ENCODE measurements around the gene S100A8. TPM values are rescaled to one million over a fixed set of nuclear protein-coding genes. Genes with fewer than 3 reads are reported as not detected.

Gene S100A8
- total RNA-seq, 1 donor from 2014 or later = not detected

DNA sequence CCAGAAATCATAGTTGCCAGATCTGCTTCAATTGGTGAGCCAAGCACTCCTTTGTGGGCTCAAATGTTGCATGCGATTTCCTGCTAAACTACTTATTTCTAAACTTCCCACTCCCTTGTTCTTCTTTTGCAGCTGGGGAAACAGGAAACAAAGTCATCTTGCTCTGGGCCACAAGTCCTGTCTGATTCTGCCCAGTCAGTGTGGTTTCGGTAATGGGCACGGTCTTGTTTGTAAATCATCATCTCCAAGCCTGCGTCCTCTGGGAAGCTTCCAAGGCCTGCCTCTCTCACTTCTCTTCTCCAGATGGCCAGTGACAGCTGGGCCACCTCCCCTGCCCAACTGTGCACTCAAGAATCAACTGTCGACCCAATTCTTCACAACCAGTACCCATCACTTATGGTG, 4.4 kb downstream of the S100A8 start:
- Mint-ChIP-seq H3K9me3 (peaks cover 13% of the 10 kb centered on the region), H3K27me3 (ENCODE audit: low read depth) (peaks cover 46% of the 10 kb centered on the region), H3K4me3 (no peak overlapping the region), H3K4me1 (no peaks in the 10 kb centered on the region), H3K36me3 (no peaks in the 10 kb centered on the region), H3K27ac (no peak overlapping the region)
- TF ChIP-seq, protein P1, sequence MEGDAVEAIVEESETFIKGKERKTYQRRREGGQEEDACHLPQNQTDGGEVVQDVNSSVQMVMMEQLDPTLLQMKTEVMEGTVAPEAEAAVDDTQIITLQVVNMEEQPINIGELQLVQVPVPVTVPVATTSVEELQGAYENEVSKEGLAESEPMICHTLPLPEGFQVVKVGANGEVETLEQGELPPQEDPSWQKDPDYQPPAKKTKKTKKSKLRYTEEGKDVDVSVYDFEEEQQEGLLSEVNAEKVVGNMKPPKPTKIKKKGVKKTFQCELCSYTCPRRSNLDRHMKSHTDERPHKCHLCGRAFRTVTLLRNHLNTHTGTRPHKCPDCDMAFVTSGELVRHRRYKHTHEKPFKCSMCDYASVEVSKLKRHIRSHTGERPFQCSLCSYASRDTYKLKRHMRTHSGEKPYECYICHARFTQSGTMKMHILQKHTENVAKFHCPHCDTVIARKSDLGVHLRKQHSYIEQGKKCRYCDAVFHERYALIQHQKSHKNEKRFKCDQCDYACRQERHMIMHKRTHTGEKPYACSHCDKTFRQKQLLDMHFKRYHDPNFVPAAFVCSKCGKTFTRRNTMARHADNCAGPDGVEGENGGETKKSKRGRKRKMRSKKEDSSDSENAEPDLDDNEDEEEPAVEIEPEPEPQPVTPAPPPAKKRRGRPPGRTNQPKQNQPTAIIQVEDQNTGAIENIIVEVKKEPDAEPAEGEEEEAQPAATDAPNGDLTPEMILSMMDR (IDR thresholded peaks at IDR 0.05; ENCODE audit: unreplicated experiment) = no peak
- no peak for DNase-seq (ENCODE audit: low spot score in 2 of 2, unreplicated experiment in 2 of 2)

DNA sequence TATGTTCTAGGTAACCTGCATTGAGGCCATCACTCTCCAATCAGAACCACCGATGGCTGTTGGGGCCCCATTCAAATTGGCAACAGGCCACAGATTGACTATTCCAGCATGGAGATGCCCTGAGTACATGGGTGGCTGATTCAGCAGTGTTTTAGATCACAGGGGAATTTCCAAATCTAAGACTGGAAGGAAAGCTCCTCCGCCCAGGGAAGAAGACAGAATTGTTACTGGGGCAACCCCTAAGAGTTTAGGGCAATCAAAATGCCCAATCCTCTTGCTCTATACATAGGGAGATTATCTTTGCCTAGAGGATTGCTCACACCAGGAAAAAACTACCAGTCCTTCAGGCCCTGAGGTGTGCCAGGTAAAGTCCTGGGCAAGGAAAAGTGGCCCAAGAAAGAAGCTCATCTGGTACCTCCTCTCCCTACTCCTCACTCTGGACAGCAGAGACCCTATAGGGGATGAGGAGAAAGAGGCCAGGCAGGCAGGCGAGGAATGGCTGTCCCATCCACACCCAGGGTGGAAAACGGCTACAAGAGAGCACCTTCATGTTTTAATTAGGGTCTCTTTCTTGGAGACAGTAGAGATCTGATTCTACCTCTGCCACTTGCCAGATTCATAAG, 5.8 kb downstream of the S100A8 start:
- Mint-ChIP-seq H3K27ac (no peak overlapping the region), H3K4me3 (no peak overlapping the region), H3K9me3 (peaks cover 19% of the 10 kb centered on the region), H3K4me1 (no peaks in the 10 kb centered on the region), H3K36me3 (no peaks in the 10 kb centered on the region), H3K27me3 (ENCODE audit: low read depth) (peaks cover 43% of the 10 kb centered on the region)
- TF ChIP-seq, protein P1 (IDR thresholded peaks at IDR 0.05; ENCODE audit: unreplicated experiment) = no peak
- no peak for DNase-seq (ENCODE audit: low spot score in 2 of 2, unreplicated experiment in 2 of 2)

DNA sequence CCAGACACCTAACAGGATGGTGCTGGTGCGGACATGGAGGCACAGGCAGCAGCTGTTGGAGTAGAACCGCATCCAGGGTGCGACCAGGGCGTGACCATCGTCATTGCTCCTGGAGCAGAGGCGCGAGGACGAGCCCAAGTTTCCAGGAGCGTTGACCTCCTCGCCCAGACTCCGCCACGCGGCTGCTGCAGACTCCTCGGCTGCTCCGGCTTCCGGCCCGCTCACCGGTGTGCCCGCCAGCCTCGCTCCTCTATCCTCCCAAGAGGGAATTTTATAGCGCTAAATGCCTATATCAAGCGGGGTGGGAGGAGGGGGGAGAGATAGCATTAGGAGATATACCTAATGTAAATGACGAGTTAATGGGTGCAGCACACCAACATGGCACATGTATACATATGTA, 10.2 kb downstream of the S100A8 start:
- TF ChIP-seq, protein P1 (IDR thresholded peaks at IDR 0.05; ENCODE audit: unreplicated experiment) = no peak
- Mint-ChIP-seq H3K9me3 (peaks cover 19% of the 10 kb centered on the region), H3K27me3 (ENCODE audit: low read depth) (peaks cover 33% of the 10 kb centered on the region), H3K36me3 (no peaks in the 10 kb centered on the region), H3K4me3 (no peak overlapping the region), H3K27ac (no peak overlapping the region), H3K4me1 (no peaks in the 10 kb centered on the region)
- DNase-seq (ENCODE audit: low spot score in 2 of 2, unreplicated experiment in 2 of 2) = no peak

DNA sequence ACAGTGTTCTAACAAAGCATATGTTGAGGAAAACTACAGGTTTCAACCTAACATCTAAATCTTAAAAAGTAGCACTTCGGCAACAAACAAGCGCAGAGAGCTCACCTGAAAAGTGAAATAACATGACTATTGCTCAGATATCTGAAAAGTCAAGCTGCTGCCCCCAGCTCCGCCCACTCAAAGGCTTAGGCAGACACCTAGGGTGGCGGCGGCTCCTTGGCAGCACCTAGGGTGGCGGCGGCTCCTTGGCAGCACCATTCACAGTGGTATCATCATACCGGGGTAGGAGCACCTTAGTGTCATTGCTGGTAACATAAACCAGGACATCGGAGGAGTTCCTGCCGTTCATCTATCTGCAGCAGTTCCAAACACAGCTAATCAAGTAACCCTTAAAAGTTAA, 11.3 kb downstream of the S100A8 start:
- TF ChIP-seq, protein P1 (IDR thresholded peaks at IDR 0.05; ENCODE audit: unreplicated experiment) = no peak
- no peak for DNase-seq (ENCODE audit: low spot score in 2 of 2, unreplicated experiment in 2 of 2)
- H3K9me3 Mint-ChIP-seq = peaks cover 19% of the 10 kb centered on the region
- H3K4me3 Mint-ChIP-seq = no peak overlapping the region
- H3K4me1 Mint-ChIP-seq = no peaks in the 10 kb centered on the region
- H3K27ac Mint-ChIP-seq = no peak overlapping the region
- H3K27me3 Mint-ChIP-seq (ENCODE audit: low read depth) = peaks cover 26% of the 10 kb centered on the region
- H3K36me3 Mint-ChIP-seq = no peaks in the 10 kb centered on the region

DNA sequence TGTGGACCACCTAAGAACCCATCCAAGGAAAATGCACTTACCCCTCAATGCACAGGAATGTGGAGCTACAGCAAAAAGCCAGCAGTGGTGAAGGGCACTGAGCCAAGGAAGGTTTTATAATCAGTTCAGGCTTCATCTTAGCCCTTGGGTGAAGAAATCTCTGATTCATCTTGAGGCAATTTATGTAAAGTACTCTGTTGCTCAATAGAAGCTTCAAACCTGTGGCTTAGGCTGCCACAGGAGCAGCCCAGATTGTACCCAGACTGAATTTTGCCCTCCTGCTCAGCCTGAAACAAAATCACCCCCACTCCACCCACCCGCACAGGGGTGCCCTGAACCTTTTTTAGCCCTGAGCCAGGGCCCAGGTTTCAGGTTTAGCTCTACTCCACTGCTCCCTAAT, 15.4 kb downstream of the S100A8 start, which contains the start of gene S100A12:
TSS of gene S100A12 (minus strand) at position 111 of the 400 bp plus-strand sequence. CDS start 1,029 bp downstream, outside the sequence.
- Mint-ChIP-seq H3K27ac (no peak within 1 kb of the TSS), H3K4me1 (no peaks in the 10 kb centered on the region), H3K9me3 (no peaks in the 10 kb centered on the region), H3K27me3 (ENCODE audit: low read depth) (peaks cover 11% of the 10 kb centered on the region), H3K36me3 (no peaks in the 10 kb centered on the region), H3K4me3 (no peak within 1 kb of the TSS)
- no peak for DNase-seq (ENCODE audit: low spot score in 2 of 2, unreplicated experiment in 2 of 2)
- TF ChIP-seq, protein P1 (IDR thresholded peaks at IDR 0.05; ENCODE audit: unreplicated experiment) = no peak
